ENCODE data around the gene ATP6V0A1. TPM values are rescaled to one million over a fixed set of nuclear protein-coding genes. Genes with fewer than 3 reads are reported as not detected.
A peak's percentile ranks its signal among the peaks of the same experiment; 100 is the strongest.
"Not testable (repeated sequence)": the region's sequence is repeated elsewhere in the genome, so short reads cannot be mapped to it uniquely, and the experiment has no call there.

Gene ATP6V0A1
- total and polyA plus RNA-seq, 4 donors = 31.5 to 94.6 (median 45.2) TPM

- TF ChIP-seq YY1 (IDR thresholded peaks at IDR 0.05) (peak; percentile 84), TAF1 (conservative IDR thresholded peaks at IDR 0.05) (peak; percentile 65), MAX (IDR thresholded peaks at IDR 0.05) (peak; percentile 70), NR2F2 (IDR thresholded peaks at IDR 0.05) (peak; percentile 50), ZBTB33 (IDR thresholded peaks at IDR 0.05) (peak; percentile 60)
These were observed 86.2 kb downstream of the ATP6V0A1 start (continued) for GRCh38 chr17:42544874-42545283.

GRCh38 chr17:42545755-42546505 lies 87.3 kb downstream of the ATP6V0A1 start:
- not testable (repeated sequence) for DNase-seq (ENCODE audit: low spot score)

GRCh38 chr17:42547001-42547461 lies 88.4 kb downstream of the ATP6V0A1 start:
- Histone ChIP-seq H3K4me3 (ENCODE audit: low read depth in 1 of 3, low read length in 3 of 3) (no peak overlapping the region), H3K27me3 (ENCODE audit: control insufficient read depth in 4 of 4, insufficient read depth in 4 of 4, low read length in 3 of 4) (no peaks in the 10 kb centered on the region), H3K4me1 (ENCODE audit: control insufficient read depth in 4 of 4, insufficient read depth in 4 of 4, low read length in 3 of 4) (peaks cover 7 to 36% (median 23%) of the 10 kb centered on the region in 4 donors), H3K27ac (ENCODE audit: low read depth in 1 of 2, low read length in 2 of 2) (no peak overlapping the region), H3K9ac (ENCODE audit: low read depth in 1 of 2, low read length in 2 of 2) (no peak overlapping the region), H3K9me3 (ENCODE audit: control insufficient read depth in 4 of 4, low read length in 3 of 4) (no peaks in the 10 kb centered on the region), H3K36me3 (ENCODE audit: control insufficient read depth in 4 of 4, insufficient read depth in 3 of 4, low read depth in 1 of 4, low read length in 3 of 4) (peaks cover 0 to 11% (median 5%) of the 10 kb centered on the region in 4 donors)
- DNase-seq (ENCODE audit: low spot score) = no peak
- 91% methylated on average over 23 of the region's 23 CpGs for WGBS
- TF ChIP-seq JUND (IDR thresholded peaks at IDR 0.05) (no peak), RAD21 (IDR thresholded peaks at IDR 0.05) (no peak), ATF3 (IDR thresholded peaks at IDR 0.05) (no peak), YY1 (IDR thresholded peaks at IDR 0.05) (no peak)

More at GRCh38 chr17:42545755-42546505, 87.3 kb downstream of the ATP6V0A1 start:
- H3K4me1 ChIP-seq (ENCODE audit: control insufficient read depth in 4 of 4, insufficient read depth in 4 of 4, low read length in 3 of 4) = peaks cover 7 to 36% (median 26%) of the 10 kb centered on the region in 4 donors
- H3K27me3 ChIP-seq (ENCODE audit: control insufficient read depth in 4 of 4, insufficient read depth in 4 of 4, low read length in 3 of 4); H3K9ac ChIP-seq (ENCODE audit: low read depth in 1 of 2, low read length in 2 of 2); H3K4me3 ChIP-seq (ENCODE audit: low read depth in 1 of 3, low read length in 3 of 3); H3K9me3 ChIP-seq (ENCODE audit: control insufficient read depth in 4 of 4, low read length in 3 of 4): not testable (repeated sequence)
- peak overlapping the region; percentile 80 to 85 for H3K27ac ChIP-seq (ENCODE audit: low read depth in 1 of 2, low read length in 2 of 2)
- H3K36me3 ChIP-seq (ENCODE audit: control insufficient read depth in 4 of 4, insufficient read depth in 3 of 4, low read depth in 1 of 4, low read length in 3 of 4) = peaks cover 0 to 13% (median 6%) of the 10 kb centered on the region in 4 donors
- WGBS = 92% methylated on average over 9 of the region's 9 CpGs

GRCh38 chr17:42547698-42548069 lies 89.0 kb downstream of the ATP6V0A1 start:
- H3K4me3 ChIP-seq (ENCODE audit: low read depth in 1 of 3, low read length in 3 of 3) = peak overlapping the region in 1 of 3 donors; percentile 56
- H3K9ac ChIP-seq (ENCODE audit: low read depth in 1 of 2, low read length in 2 of 2) = peak overlapping the region in 1 of 2 donors; percentile 47
- no peaks in the 10 kb centered on the region for H3K9me3 ChIP-seq (ENCODE audit: control insufficient read depth in 4 of 4, low read length in 3 of 4)
- H3K27ac ChIP-seq (ENCODE audit: low read depth in 1 of 2, low read length in 2 of 2) = peak overlapping the region in 1 of 2 donors; percentile 59
- WGBS = 32% methylated on average over 14 of the region's 14 CpGs
- H3K4me1 ChIP-seq (ENCODE audit: control insufficient read depth in 4 of 4, insufficient read depth in 4 of 4, low read length in 3 of 4) = peaks cover 7 to 36% (median 23%) of the 10 kb centered on the region in 4 donors
- no peak for DNase-seq (ENCODE audit: low spot score)
- peaks cover 0 to 9% (median 4%) of the 10 kb centered on the region in 4 donors for H3K36me3 ChIP-seq (ENCODE audit: control insufficient read depth in 4 of 4, insufficient read depth in 3 of 4, low read depth in 1 of 4, low read length in 3 of 4)
- H3K27me3 ChIP-seq (ENCODE audit: control insufficient read depth in 4 of 4, insufficient read depth in 4 of 4, low read length in 3 of 4) = no peaks in the 10 kb centered on the region
- TF ChIP-seq SP1 (IDR thresholded peaks at IDR 0.05) (peak; percentile 16), HNF4A (conservative IDR thresholded peaks at IDR 0.05) (peak in 1 of 2 donors; percentile 26), HNF4G (IDR thresholded peaks at IDR 0.05) (no peak), EGR1 (IDR thresholded peaks at IDR 0.05; ENCODE audit: low read depth in 2 of 2) (peak in 1 of 2 donors; percentile 3), CTCF (IDR thresholded peaks at IDR 0.05; ENCODE audit: low read depth, low read length, missing input control) (no peak), RXRA (IDR thresholded peaks at IDR 0.05) (peak; percentile 47 to 67), MAX (IDR thresholded peaks at IDR 0.05) (no peak), ATF3 (IDR thresholded peaks at IDR 0.05) (no peak), RAD21 (IDR thresholded peaks at IDR 0.05) (no peak), ZBTB33 (IDR thresholded peaks at IDR 0.05) (no peak), FOXA1 (IDR thresholded peaks at IDR 0.05) (no peak), YY1 (IDR thresholded peaks at IDR 0.05) (no peak), TAF1 (conservative IDR thresholded peaks at IDR 0.05) (no peak), NR2F2 (IDR thresholded peaks at IDR 0.05) (no peak), FOXA2 (IDR thresholded peaks at IDR 0.05) (no peak)
